ENCODE data around the gene MARK3. TPM values are rescaled to one million over a fixed set of nuclear protein-coding genes. Genes with fewer than 3 reads are reported as not detected.

Gene MARK3
- total RNA-seq, 1 experiment from 2014 or later, result 81.9 TPM

GRCh38 chr14:103538291-103539055 is 153.3 kb downstream of the MARK3 start:
- Histone ChIP-seq H3K56ac (ENCODE audit: insufficient read length, low read depth, low read length) (no peak overlapping the region), H3K4me1 (ENCODE audit: insufficient read depth, low read length) (no peaks in the 10 kb centered on the region; the same call in 1 of the 2 replicates), H2BK5ac (ENCODE audit: insufficient read length, low read length) (no peak overlapping the region), H4K5ac (ENCODE audit: insufficient read length, low read depth, low read length) (no peak overlapping the region), H3K79me1 (ENCODE audit: insufficient read depth, low read depth, low read length, poor library complexity, severe bottlenecking) (no peaks in the 10 kb centered on the region), H4K91ac (ENCODE audit: insufficient read length, low read depth, low read length) (no peak overlapping the region), H3K18ac (ENCODE audit: insufficient read length, low read depth, low read length) (no peak overlapping the region), H3K4me2 (ENCODE audit: insufficient read depth, insufficient read length, low read length) (no peak overlapping the region), H3K14ac (ENCODE audit: insufficient read depth, low read length) (no peak overlapping the region), H3K9me3 (ENCODE audit: control insufficient read depth, low read depth, low read length) (no peaks in the 10 kb centered on the region), H4K8ac (replicated peaks; ENCODE audit: insufficient read length, low read depth, low read length) (no peak overlapping the region), H2BK20ac (ENCODE audit: low read depth, low read length, poor library complexity, severe bottlenecking) (no peak overlapping the region), H2AFZ (ENCODE audit: low read length) (no peak overlapping the region), H3K27me3 (ENCODE audit: insufficient read depth, low read length) (no peaks in the 10 kb centered on the region), H2BK120ac (ENCODE audit: low read depth, low read length, poor library complexity, severe bottlenecking) (no peak overlapping the region), H3K4ac (ENCODE audit: low read depth, low read length) (no peak overlapping the region), H3K27ac (ENCODE audit: insufficient read length, low read depth, low read length) (no peak overlapping the region), H3K79me2 (ENCODE audit: insufficient read depth, low read length) (no peaks in the 10 kb centered on the region), H2BK12ac (ENCODE audit: insufficient read length, low read depth, low read length) (no peak overlapping the region), H3T11ph (ENCODE audit: low read length) (no peak overlapping the region), H4K20me1 (ENCODE audit: control insufficient read depth, insufficient read depth, insufficient read length) (no peaks in the 10 kb centered on the region), H2AK5ac (ENCODE audit: insufficient read length, low read length) (no peak overlapping the region), H3K23me2 (ENCODE audit: insufficient read length, low read depth, low read length, poor library complexity, severe bottlenecking) (peaks cover 4% of the 10 kb centered on the region), H3K9ac (ENCODE audit: extremely low read depth, insufficient read length, low read length) (no peak overlapping the region), H2BK15ac (ENCODE audit: low read depth, low read length) (no peak overlapping the region), H3K23ac (ENCODE audit: insufficient read length, low read depth, low read length) (no peak overlapping the region)
- no peaks in the 10 kb centered on the region for H3K9me3 Mint-ChIP-seq
- peaks cover 0 to 2% (median 0%) of the 10 kb centered on the region in 3 experiments; a peak in 1 of 7 replicates for H3K36me3 Mint-ChIP-seq (ENCODE audit: insufficient read depth in 1 of 3, low read depth in 3 of 3)
- WGBS (ENCODE audit: extremely low coverage, insufficient read length, low lambda C conversion rate), result no CpG with 5 or more reads among the region's 30 CpGs
- H3K4me3 Mint-ChIP-seq, result no peak overlapping the region
- TF ChIP-seq CTCF (conservative IDR thresholded peaks at IDR 0.05), result no peak
- peaks cover 15% of the 10 kb centered on the region for H3K27me3 Mint-ChIP-seq (ENCODE audit: low read depth)
- peaks cover 8 to 23% of the 10 kb centered on the region in 2 experiments for H3K4me1 Mint-ChIP-seq
- no peak overlapping the region for H3K27ac Mint-ChIP-seq
- DNase-seq, result no peak

All from H9 (cell line).